ENCODE data around the gene SCRN1. TPM values are rescaled to one million over a fixed set of nuclear protein-coding genes. Genes with fewer than 3 reads are reported as not detected.
"Not testable (repeated sequence)": the region's sequence is repeated elsewhere in the genome, so short reads cannot be mapped to it uniquely, and the experiment has no call there.

The SCRN1 gene
- total RNA-seq, 1 experiment from 2014 or later: 105 TPM

DNA sequence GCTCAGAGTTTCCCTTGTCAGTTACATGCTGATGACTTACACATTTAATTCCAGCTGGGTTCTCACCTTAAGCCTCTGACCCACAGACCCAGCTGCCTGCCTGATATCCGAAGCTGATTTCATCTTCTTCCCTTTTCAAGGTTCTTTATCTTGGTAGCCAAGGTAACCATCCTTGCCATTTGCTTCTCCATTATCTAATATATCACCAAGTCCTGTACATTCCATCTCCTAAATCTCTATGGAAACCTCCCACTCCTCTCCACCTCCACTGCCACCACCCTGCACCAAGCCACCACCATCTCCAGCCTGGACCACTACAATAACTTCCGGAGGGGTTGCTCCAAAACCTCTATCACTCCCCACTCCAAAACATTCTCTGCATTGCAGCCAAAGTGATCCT, 19.9 kb downstream of the SCRN1 start:
- DNase-seq (ENCODE audit: low read depth): no peak

- peak; percentile 83 for DNase-seq (ENCODE audit: low read depth)
Observed at GRCh38 chr7:29968683-29969395, 20.8 kb downstream of the SCRN1 start.

DNA sequence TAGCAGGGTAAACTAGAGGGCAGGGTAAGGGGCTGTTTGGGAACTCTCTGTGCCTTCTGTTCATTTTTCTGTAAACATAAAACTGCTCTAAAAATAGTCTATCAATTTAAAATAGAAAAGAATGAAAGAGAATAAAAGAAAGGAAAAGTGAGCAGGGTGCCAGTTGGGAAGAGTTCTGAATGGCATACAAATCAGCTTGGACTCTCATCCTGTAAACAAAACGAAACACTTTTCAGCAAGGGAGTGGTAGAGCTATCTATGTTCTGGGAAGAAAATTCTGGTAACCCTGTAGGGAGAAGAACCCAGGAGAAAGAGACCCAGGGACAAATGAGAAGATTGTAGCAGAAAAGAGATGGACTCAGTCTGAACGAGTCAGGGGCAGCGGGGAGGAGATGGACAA, 24.6 kb downstream of the SCRN1 start:
- no peak for DNase-seq (ENCODE audit: low read depth)

GRCh38 chr7:29962035-29962434, 27.6 kb downstream of the SCRN1 start:
- no peak for DNase-seq (ENCODE audit: low read depth)

DNA sequence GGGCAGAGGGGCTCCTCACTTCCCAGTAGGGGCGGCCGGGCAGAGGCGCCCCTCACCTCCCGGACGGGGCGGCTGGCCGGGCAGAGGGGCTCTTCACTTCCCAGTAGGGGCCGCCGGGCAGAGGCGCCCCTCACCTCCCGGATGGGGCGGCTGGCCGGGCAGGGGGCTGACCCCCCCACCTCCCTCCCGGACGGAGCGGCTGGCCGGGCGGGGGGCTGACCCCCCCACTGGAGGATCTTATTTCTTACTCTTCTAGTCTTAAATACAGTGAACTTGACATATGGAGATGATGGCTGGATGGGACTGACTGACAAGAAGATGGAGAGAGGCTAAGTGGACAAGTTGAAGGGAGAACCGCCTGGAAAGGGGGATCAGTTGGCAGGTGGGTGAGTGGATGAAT, 28.0 kb downstream of the SCRN1 start:
- not testable (repeated sequence) for DNase-seq (ENCODE audit: low read depth)

GRCh38 chr7:29958667-29959358, 30.8 kb downstream of the SCRN1 start:
- no peak for DNase-seq (ENCODE audit: low read depth)

DNA sequence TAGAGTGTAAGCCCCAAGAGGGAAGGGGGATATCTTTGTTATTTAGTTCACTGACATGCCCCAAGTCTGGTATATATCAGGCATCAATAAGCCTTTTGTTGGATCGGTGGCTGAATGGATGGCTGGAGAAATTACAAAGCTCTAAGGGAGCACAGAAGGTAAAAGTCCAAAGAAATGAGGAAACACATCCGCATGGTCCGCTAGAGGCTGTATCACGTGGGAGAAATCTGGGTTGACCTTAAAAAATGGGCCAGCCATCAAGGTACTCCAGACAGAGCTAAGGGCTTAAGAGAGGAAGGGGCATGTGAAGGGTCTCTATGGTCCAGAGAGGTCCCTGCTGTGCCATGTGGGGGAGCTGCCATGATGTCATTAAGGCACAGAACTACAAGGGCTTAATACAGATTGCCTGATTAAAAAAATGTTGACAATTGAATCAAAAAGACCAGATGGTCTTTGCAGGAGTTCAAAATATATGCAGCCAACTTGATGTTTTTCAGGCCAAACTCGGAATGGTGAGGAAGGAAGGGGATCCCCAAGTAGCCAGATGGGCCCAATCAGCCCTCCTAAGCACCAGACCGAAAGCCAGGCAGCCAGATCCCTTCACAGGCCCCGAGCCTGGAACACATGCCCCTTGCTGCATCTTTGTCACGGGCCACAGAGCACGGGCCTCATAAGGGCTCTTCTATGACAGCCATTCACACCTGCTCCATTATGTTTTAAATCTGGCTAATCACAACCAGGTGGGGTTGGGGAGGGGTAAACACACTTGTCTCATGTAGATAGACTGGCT, 31.9 kb downstream of the SCRN1 start:
- no peak for DNase-seq (ENCODE audit: low read depth)

DNA sequence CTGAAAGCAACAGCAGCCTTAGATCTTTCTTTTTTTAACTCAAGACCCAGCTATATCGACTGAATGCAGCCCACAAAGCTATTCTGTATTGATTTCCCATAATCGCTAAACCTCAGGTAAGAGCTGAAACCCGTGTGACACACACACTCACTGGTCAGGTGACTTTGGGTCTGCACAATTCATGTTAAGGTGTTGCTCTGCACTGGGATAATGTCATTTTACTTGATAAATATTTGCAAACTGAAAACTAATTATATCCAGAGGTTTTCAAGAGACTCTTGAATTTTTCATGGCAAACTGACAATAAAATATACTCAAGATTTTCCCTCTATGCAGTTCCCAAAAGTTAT, 33.1 kb downstream of the SCRN1 start:
- no peak for DNase-seq (ENCODE audit: low read depth)

- no peak for DNase-seq (ENCODE audit: low read depth)
Observed at GRCh38 chr7:29955799-29956486, 33.7 kb downstream of the SCRN1 start.

DNA sequence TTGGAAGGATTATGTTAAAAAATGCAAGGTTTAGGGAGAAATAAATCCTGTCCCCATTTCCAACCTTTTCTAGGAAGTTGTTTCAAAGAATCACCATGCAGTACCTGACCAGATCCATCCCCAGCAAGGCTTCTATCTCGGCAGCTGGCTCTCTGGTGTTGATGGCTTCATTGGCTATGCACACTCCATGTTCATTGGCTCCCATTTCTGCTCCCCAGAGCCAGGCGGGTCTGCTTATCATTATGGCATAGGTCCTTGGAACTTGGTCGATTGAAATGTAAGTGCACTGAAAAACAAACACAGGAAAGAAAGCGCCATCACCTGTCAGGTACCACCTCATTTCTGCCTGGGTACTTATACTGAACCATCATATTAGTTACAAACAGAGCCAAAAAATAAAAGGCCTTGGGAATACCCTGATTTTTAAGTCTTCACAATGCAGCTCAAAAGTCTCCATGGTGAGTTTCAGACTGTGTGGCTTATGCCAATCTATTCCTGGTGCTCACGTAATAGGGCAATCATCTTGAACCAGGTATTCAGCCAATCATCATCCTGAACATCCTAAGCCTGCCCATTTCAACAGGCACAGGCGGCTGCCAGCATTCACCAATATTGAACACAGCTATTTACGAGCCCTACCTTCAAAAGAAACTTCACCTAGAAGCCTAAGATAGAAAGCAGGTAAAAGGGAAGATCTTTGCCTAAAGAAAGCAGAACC, 34.4 kb downstream of the SCRN1 start:
- DNase-seq (ENCODE audit: low read depth): no peak

- no peak for DNase-seq (ENCODE audit: low read depth)
Observed at GRCh38 chr7:29953726-29954347, 35.8 kb downstream of the SCRN1 start.

DNA sequence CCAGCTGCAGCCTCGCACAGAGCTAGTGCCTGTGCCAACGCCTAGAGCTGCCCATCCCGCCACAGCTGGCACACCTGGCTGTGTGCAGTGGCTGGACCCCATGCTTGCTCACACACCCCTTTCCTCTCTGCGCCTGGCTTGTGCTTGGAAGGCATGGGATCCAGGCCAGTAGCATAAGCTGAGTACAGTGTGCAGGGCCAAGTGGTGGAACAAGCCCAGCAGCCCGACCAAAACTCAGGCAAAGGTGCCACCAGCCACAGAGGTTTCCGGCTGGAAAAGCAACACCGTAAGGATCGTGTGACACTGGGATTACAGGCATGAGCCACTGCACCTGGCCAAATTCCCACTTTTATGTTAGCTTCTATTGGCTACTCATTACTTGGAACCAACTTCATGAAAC, 38.4 kb downstream of the SCRN1 start:
- DNase-seq (ENCODE audit: low read depth): no peak

DNA sequence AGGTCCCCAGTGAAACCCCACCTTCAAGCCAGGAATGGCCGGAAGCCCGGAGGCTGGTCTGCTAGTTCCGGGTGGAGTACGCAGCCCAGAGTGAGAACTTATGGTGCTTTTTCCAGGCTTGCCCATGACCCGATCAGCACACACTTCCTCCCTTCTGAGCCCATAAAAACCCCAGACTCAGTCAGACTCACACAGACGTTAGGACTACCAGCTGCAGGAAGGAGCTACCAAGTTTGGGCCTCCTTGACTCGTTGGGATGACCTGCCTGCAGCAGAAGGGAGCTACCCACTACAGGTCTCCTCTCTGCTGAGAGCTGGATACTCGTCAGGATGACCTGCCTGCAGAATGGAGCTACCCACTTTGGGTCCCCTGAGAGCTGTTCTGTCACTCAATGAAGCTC, 39.1 kb downstream of the SCRN1 start:
- DNase-seq (ENCODE audit: low read depth): no peak

DNA sequence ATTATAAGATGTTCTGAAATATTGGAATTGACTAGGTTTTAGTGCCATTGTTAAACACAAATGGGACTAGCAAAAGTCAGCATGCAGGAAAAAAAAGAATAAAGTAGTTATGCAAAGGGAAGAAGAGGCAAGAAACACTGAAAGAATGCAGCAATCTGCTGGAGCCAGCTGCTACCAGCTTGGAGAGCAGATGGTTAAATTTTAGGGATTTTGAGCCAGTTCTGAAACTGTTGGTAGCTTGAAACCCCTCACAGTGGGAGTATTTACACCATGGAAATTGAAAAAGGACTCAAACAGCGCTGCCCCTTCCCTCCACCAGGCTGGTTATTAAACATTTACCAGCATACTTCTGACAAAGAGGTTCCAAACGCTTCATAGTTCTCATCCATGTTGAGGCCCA, 41.0 kb downstream of the SCRN1 start:
- DNase-seq (ENCODE audit: low read depth): no peak

DNA sequence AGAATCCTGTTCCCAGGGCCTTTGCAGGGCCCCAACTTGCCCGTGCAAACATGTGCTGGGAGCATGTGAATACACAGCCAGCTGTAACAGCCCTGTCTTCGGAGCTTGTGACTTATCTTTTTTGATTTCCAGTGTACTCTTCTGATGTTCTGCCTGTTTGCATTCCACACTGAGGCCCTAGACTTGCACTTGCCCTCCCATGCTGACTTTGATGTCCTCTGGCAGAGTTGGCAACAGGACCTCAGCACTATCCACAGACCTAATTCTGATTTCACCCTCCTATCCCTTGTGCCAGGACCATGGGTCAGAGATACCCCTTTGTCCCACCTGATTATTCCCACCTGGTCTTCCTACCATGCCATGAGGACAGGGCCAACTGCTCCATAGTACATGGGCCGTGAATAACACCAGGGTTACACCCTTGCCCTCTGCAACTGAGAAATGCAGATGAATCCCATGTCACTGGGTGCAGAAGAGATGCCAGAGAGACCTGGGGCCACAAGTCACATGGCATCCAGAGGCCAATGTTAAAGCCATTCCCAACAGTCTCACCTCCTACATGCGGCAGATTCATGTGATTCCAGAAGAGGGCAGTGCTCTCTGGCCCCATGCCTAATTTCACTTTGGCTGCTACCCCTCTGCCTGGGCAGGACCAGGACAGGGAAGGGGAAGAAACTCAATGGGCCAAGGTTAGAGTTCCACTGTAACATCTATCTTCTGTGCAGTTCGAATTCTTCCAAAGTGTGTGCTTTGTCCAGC, 43.0 kb downstream of the SCRN1 start:
- peak; percentile 27 for DNase-seq (ENCODE audit: low read depth)

- no peak for DNase-seq (ENCODE audit: low read depth)
Observed at GRCh38 chr7:29945259-29945809, 44.3 kb downstream of the SCRN1 start.

DNA sequence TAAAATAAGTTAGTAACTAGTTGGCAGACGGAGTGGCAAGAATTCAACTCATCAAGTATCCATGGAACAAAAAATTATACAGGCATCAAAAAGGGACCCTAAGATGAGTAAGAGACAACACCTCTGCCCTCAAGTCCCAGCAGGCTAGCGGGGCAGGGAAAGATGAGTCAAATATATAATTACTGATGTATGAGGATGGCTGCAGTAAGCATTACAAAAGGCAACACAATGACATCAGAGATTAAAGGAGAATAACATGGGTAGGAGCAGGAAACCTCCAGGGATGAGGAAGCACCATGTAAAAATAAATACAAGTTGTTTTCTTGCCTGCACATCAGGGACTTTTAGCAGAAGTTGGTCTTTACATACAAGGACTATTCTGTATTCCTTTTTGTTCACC, 49.4 kb downstream of the SCRN1 start:
- no peak for DNase-seq (ENCODE audit: low read depth)

GRCh38 chr7:29937132-29937531, 52.5 kb downstream of the SCRN1 start:
- no peak for DNase-seq (ENCODE audit: low read depth)

GRCh38 chr7:29935111-29935510, 54.5 kb downstream of the SCRN1 start:
- DNase-seq (ENCODE audit: low read depth): no peak
